Choroid plexus epithelial cell (primary cell): Measurements from ENCODE around the gene CELA2B.
A peak's percentile ranks its signal among the peaks of the same experiment; 100 is the strongest.

Source experiments
- DNase-seq: peaks from one replicate; pipeline ENCODE4 v3.0.0-alpha.2; 2010; ENCODE audit warnings: low read depth
- H3K4me3 ChIP-seq: 2 replicates; pipeline ENCODE4 v1.5.1; 2011; ENCODE audit warnings: low read depth, mild to moderate bottlenecking, control low read depth, low read length, moderate library complexity
- TF ChIP-seq, protein P1 (sequence below): conservative IDR thresholded peaks from 2 replicates; pipeline ENCODE4 v1.5.1; 2011; ENCODE audit warnings: low read depth, mild to moderate bottlenecking, control low read depth, inconsistent platforms, low read length, moderate library complexity

CELA2B gene

DNA sequence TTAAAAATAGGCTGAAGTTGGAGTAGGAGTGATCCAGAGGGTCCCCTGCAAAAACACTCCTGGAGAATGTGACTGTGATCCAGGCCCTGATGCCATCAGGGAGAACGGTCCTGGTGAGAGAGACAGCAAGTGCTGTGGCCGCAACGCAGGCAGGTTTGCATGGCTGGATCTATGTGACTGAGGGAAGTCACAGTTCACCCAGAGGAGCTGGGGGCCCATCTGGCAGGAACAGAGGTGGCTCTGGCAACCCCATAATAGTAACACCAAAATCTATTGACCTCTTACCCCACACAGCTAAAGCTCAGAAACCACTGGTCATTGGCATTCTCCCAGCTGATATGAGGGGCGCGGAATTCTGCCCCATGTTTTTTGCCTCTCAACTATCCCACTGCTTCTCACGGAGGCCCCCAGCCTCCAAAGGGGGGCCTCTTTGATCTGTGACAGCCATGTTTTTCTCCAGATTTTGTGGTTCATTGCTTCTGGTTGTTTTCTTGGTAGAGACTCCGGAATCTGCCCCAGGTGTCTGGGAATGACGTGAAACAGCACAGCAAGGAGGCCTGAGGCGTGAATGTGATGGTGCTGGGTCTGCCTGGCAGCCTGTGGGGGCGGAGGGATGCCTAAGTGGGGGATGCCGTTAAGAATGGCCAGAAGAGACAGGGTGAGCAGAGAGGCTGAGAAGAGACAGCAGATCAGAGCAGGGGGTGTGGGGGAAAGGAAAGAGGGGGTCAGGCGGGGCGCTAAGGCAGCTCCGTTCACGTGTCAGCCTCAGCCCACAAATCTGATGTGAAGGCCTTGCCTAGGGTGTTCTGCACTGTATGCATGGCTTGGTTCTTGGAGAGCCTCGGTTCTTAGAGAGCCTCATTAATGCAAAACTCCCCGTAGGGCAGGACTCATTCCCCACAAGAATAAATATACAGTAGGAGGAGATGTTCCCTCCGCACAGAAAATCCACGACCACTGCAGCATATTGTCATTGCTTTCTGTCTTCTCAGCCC lies 24.6 kb downstream of the CELA2B start:
- TF ChIP-seq, protein P1, sequence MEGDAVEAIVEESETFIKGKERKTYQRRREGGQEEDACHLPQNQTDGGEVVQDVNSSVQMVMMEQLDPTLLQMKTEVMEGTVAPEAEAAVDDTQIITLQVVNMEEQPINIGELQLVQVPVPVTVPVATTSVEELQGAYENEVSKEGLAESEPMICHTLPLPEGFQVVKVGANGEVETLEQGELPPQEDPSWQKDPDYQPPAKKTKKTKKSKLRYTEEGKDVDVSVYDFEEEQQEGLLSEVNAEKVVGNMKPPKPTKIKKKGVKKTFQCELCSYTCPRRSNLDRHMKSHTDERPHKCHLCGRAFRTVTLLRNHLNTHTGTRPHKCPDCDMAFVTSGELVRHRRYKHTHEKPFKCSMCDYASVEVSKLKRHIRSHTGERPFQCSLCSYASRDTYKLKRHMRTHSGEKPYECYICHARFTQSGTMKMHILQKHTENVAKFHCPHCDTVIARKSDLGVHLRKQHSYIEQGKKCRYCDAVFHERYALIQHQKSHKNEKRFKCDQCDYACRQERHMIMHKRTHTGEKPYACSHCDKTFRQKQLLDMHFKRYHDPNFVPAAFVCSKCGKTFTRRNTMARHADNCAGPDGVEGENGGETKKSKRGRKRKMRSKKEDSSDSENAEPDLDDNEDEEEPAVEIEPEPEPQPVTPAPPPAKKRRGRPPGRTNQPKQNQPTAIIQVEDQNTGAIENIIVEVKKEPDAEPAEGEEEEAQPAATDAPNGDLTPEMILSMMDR = no peak
- H3K4me3 ChIP-seq = no peak overlapping the region
- no peak for DNase-seq

DNA sequence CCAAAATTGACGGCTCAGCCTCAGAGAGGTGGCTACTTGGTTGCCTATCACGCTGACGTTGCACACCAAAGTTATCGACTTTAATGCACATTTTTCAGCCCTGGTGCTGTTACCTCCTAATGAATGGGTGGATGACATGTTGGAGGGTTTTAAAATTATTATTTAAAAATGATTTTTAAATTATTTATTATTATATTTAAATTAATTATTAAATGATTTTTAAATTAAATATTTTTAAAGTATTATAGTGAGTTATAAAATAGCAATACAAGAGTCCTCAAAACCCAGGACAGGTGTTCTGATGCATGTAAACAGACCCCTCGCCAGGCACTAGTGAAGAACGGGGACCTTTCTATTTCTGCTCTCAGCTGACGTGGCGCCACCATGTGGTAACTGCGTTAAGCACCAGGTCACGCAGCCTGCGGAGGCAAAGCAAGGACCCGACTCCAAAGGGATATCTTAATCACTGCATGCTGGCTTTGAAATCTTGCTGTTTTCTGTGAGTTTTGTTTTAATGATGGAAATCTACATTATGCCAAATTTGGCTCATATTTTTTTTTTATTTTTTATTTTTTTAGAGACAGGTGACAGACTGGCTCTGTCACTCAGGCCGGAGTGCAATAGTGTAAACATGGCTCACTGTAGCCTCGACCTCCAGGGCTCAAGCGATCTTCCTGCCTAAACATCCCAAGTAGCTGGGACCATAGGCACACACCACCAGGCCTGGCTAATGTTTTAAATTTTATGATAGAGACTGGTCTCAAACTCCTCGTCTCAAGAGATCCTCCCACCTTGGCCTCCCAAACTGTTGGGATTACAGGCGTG lies 25.5 kb downstream of the CELA2B start:
- peak; percentile 65 for DNase-seq
- H3K4me3 ChIP-seq = no peak overlapping the region
- TF ChIP-seq, protein P1 = peak; percentile 92

DNA sequence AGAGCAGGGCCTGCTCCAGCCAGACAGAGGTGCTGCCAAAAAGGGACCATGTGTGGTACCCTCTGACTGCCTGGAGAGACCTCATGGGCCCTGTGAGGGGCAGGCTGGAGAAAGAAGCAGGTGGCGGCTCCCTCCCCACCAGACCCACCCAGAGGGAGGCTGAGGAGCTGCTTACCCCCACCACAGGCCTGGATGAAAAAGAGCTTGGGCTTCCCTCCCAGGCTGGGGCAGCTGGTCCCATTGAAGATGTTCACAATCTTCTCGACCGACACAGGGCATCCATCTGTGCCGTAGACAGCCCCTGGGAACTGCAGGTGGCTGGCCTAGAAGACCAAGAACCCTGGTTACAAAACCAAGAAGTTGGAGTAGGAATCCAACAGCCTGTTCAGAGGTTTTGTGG lies 28.5 kb downstream of the CELA2B start:
- DNase-seq = no peak
- TF ChIP-seq, protein P1 = no peak
- no peak overlapping the region for H3K4me3 ChIP-seq

- H3K4me3 ChIP-seq = no peak overlapping the region
- DNase-seq = no peak
- TF ChIP-seq, protein P1 = no peak
Observed at GRCh38 chr1:15506831-15507230, 30.9 kb downstream of the CELA2B start.

- DNase-seq = no peak
- TF ChIP-seq, protein P1 = no peak
Observed at GRCh38 chr1:15507278-15507677, 31.4 kb downstream of the CELA2B start.

GRCh38 chr1:15508700-15509487 lies 33.0 kb downstream of the CELA2B start:
- TF ChIP-seq, protein P1 = no peak
- no peak overlapping the region for H3K4me3 ChIP-seq
- DNase-seq = no peak

More at GRCh38 chr1:15507278-15507677, 31.4 kb downstream of the CELA2B start:
- H3K4me3 ChIP-seq = no peak overlapping the region
